A673 (cell line): ENCODE measurements around the gene EXOC6. TPM values are rescaled to one million over a fixed set of nuclear protein-coding genes. Genes with fewer than 3 reads are reported as not detected.

Experiments
- BruUV-seq: library from RNA; stranded (reverse); fragments of 400-500 nt; replicated peaks from 2 replicates; lab custom pipeline; 2021; lab: Mats Ljungman, UMichigan
- CTCF ChIA-PET: fragments of 300-600 bp; sonication (Branson Sonifier 250); formaldehyde crosslinking; loops from one replicate; lab custom pipeline; 2022; ENCODE audit warnings: antibody characterized with exemption; lab: Charles Lee
- POLR2A ChIA-PET: fragments of 300-600 bp; sonication (Branson Sonifier 250); formaldehyde crosslinking; loops from one replicate; lab custom pipeline; 2022; ENCODE audit warnings: antibody characterized with exemption; ENCODE audit not compliant: low non-redundant PET; lab: Charles Lee
- DNase-seq: peaks from one replicate; pipeline ENCODE4 v3.0.0-alpha.2; 2015; ENCODE audit warnings: low spot score
- H3K27ac ChIP-seq: fragments of 200-600 bp; sonication (generic); 2 replicates; pipeline ENCODE4 v1.5.1; 2016; ENCODE audit warnings: mixed run types, low read depth, mild to moderate bottlenecking, mixed read lengths, antibody characterized with exemption, low read length; ENCODE audit not compliant: poor library complexity, severe bottlenecking
- H3K27me3 ChIP-seq: fragments of 200-600 bp; sonication (generic); replicated peaks from 2 replicates; pipeline ENCODE4 v1.6.1; 2017; ENCODE audit warnings: mixed run types, low read depth, mild to moderate bottlenecking, mixed read lengths, antibody characterized with exemption, low read length; ENCODE audit not compliant: insufficient read depth, poor library complexity
- H3K36me3 ChIP-seq: fragments of 200-600 bp; sonication (generic); 2 replicates; pipeline ENCODE4 v1.6.1; 2016; ENCODE audit warnings: mixed run types, mild to moderate bottlenecking, mixed read lengths, antibody characterized with exemption, low read length; ENCODE audit not compliant: insufficient read depth, poor library complexity, severe bottlenecking
- H3K4me1 ChIP-seq: fragments of 200-600 bp; sonication (generic); 2 replicates; pipeline ENCODE4 v1.6.1; 2017; ENCODE audit warnings: mixed run types, mild to moderate bottlenecking, mixed read lengths, antibody characterized with exemption, low read length; ENCODE audit not compliant: insufficient read depth, poor library complexity, severe bottlenecking
- H3K4me3 ChIP-seq: fragments of 200-600 bp; sonication (generic); 2 replicates; pipeline ENCODE4 v1.5.1; 2016; ENCODE audit warnings: low read depth, mixed run types, mild to moderate bottlenecking, mixed read lengths, low read length; ENCODE audit not compliant: poor library complexity, severe bottlenecking
- H3K9me3 ChIP-seq: fragments of 200-600 bp; sonication (generic); 2 replicates; pipeline ENCODE4 v1.6.1; 2016; ENCODE audit warnings: mixed run types, low read depth, mild to moderate bottlenecking, mixed read lengths, antibody characterized with exemption, low read length; ENCODE audit not compliant: poor library complexity, severe bottlenecking
- CTCF ChIP-seq: fragments of 300-800, 200-600 bp; sonication (generic); conservative IDR thresholded peaks from 2 replicates; pipeline ENCODE4 v1.5.1; 2017; ENCODE audit warnings: low read depth, mild to moderate bottlenecking, antibody characterized with exemption, low read length, moderate library complexity, mixed read lengths
- EZH2 ChIP-seq: fragments of 200-600 bp; sonication (generic); IDR thresholded peaks from 2 replicates; pipeline ENCODE4 v1.6.1; 2017; ENCODE audit warnings: borderline replicate concordance, low read depth, mild to moderate bottlenecking, mixed read lengths, antibody characterized with exemption, low read length; ENCODE audit not compliant: poor library complexity, severe bottlenecking
- intact Hi-C: fragments of 100-400 bp; cut with micrococcal nuclease; formaldehyde crosslinking; loops from one replicate; pipeline ENCODE4 v1.10.0; 2022; ENCODE audit not compliant: unreplicated experiment
- total RNA-seq: library from RNA; stranded (reverse); gene quantifications from 2 replicates; pipeline ENCODE4 v1.2.3, GENCODE V29; 2021

EXOC6 gene
- total RNA-seq, 1 experiment from 2014 or later = 35.0 TPM

- no peak overlapping the region for H3K27ac ChIP-seq
- POLR2A ChIA-PET = no interaction called here
- CTCF ChIA-PET = no interaction called here
- DNase-seq = no peak
- peaks cover 3% of the 10 kb centered on the region for H3K4me1 ChIP-seq
- TF ChIP-seq CTCF (no peak), EZH2 (no peak)
- no TSS peak for BruUV-seq
- no peaks in the 10 kb centered on the region for H3K27me3 ChIP-seq
- H3K4me3 ChIP-seq = no peak overlapping the region
- no peaks in the 10 kb centered on the region for H3K36me3 ChIP-seq
- no peaks in the 10 kb centered on the region for H3K9me3 ChIP-seq
- intact Hi-C loops = loop anchor here (5.0 kb wide), 1 partner anchor 180 kb away; the partner anchor contains the start of gene CYP26A1
Observed at GRCh38 chr10:92891885-92892690, 43.8 kb downstream of the EXOC6 start.

- DNase-seq = no peak
- Histone ChIP-seq H3K27ac (no peak overlapping the region), H3K4me1 (peaks cover 3% of the 10 kb centered on the region), H3K36me3 (no peaks in the 10 kb centered on the region), H3K4me3 (no peak overlapping the region), H3K27me3 (no peaks in the 10 kb centered on the region), H3K9me3 (no peaks in the 10 kb centered on the region)
- POLR2A ChIA-PET = no interaction called here
- intact Hi-C loops = loop anchor here (5.0 kb wide), 1 partner anchor 180 kb away; the partner anchor contains the start of gene CYP26A1
- BruUV-seq = no TSS peak
- no peak for TF ChIP-seq CTCF
- no peak for TF ChIP-seq EZH2
- CTCF ChIA-PET = no interaction called here
Observed at GRCh38 chr10:92892691-92893054, 44.4 kb downstream of the EXOC6 start.

- Histone ChIP-seq H3K27me3 (no peaks in the 10 kb centered on the region), H3K36me3 (no peaks in the 10 kb centered on the region), H3K4me3 (no peak overlapping the region), H3K4me1 (peaks cover 3% of the 10 kb centered on the region), H3K9me3 (no peaks in the 10 kb centered on the region), H3K27ac (no peak overlapping the region)
- POLR2A ChIA-PET = no interaction called here
- intact Hi-C loops = loop anchor here (5.0 kb wide), 1 partner anchor 178 kb away; the partner anchor contains the start of gene CYP26A1
- TF ChIP-seq CTCF (no peak), EZH2 (no peak)
- no TSS peak for BruUV-seq
- CTCF ChIA-PET = no interaction called here
- no peak for DNase-seq
Observed at GRCh38 chr10:92894081-92894655, 45.8 kb downstream of the EXOC6 start.
